Measurements from ENCODE around the gene FBXO38. TPM values are rescaled to one million over a fixed set of nuclear protein-coding genes. Genes with fewer than 3 reads are reported as not detected.

Gene FBXO38
- total RNA-seq, 1 experiment from 2014 or later: 35.8 TPM

DNA sequence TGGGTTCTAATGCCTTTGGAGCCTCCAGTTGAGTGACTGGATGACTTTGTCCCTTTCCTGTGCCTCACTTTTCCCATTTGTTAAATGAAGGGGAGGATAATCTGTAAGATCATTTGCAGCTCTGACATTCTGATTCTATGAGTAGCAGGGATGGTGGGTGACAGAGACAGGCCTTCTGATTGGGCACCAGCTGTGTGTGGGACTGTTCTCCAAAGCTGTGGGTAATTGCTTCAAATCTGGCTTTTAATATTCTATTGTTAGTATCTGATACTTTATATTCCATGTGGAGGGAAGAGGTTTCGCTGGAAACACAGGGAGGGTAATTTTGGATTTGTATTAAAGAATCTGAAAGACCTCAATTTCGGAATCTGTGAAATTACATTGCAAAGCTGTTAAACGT is 102.7 kb downstream of the FBXO38 start (continued):
- TF ChIP-seq AR (CRISPR knock-in tag; IDR thresholded peaks at IDR 0.05) (no peak), ZNF671 (CRISPR knock-in tag; IDR thresholded peaks at IDR 0.05) (no peak), NFATC4 (CRISPR knock-in tag; IDR thresholded peaks at IDR 0.05) (no peak), KAT7 (CRISPR knock-in tag; IDR thresholded peaks at IDR 0.05; ENCODE audit: borderline replicate concordance) (no peak)
- TF ChIP-seq, protein P1, sequence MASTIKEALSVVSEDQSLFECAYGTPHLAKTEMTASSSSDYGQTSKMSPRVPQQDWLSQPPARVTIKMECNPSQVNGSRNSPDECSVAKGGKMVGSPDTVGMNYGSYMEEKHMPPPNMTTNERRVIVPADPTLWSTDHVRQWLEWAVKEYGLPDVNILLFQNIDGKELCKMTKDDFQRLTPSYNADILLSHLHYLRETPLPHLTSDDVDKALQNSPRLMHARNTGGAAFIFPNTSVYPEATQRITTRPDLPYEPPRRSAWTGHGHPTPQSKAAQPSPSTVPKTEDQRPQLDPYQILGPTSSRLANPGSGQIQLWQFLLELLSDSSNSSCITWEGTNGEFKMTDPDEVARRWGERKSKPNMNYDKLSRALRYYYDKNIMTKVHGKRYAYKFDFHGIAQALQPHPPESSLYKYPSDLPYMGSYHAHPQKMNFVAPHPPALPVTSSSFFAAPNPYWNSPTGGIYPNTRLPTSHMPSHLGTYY (CRISPR knock-in tag; IDR thresholded peaks at IDR 0.05): no peak

GRCh38 chr5:148488757-148489156 is 105.0 kb downstream of the FBXO38 start:
- peaks cover 52% of the 10 kb centered on the region for H3K27me3 Mint-ChIP-seq (ENCODE audit: low read depth)
- H3K4me1 Mint-ChIP-seq: peaks cover 4% of the 10 kb centered on the region
- H3K4me3 Mint-ChIP-seq: no peak overlapping the region
- TF ChIP-seq, protein P2, sequence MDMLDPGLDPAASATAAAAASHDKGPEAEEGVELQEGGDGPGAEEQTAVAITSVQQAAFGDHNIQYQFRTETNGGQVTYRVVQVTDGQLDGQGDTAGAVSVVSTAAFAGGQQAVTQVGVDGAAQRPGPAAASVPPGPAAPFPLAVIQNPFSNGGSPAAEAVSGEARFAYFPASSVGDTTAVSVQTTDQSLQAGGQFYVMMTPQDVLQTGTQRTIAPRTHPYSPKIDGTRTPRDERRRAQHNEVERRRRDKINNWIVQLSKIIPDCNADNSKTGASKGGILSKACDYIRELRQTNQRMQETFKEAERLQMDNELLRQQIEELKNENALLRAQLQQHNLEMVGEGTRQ (CRISPR knock-in tag; IDR thresholded peaks at IDR 0.05): no peak
- TF ChIP-seq NFYB (CRISPR knock-in tag; conservative IDR thresholded peaks at IDR 0.05; ENCODE audit: low read depth): no peak
- TF ChIP-seq, protein P3, sequence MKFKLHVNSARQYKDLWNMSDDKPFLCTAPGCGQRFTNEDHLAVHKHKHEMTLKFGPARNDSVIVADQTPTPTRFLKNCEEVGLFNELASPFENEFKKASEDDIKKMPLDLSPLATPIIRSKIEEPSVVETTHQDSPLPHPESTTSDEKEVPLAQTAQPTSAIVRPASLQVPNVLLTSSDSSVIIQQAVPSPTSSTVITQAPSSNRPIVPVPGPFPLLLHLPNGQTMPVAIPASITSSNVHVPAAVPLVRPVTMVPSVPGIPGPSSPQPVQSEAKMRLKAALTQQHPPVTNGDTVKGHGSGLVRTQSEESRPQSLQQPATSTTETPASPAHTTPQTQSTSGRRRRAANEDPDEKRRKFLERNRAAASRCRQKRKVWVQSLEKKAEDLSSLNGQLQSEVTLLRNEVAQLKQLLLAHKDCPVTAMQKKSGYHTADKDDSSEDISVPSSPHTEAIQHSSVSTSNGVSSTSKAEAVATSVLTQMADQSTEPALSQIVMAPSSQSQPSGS (CRISPR knock-in tag; IDR thresholded peaks at IDR 0.05; ENCODE audit: borderline replicate concordance, low read depth): no peak
- TF ChIP-seq E2F5 (CRISPR knock-in tag; IDR thresholded peaks at IDR 0.05): no peak
- no peak for TF ChIP-seq ZNF671 (CRISPR knock-in tag; IDR thresholded peaks at IDR 0.05)
- no peak for TF ChIP-seq HMGXB4 (CRISPR knock-in tag; IDR thresholded peaks at IDR 0.05)
- no peak for TF ChIP-seq ZNF416 (CRISPR knock-in tag; IDR thresholded peaks at IDR 0.05)
- no peak for TF ChIP-seq JAZF1 (CRISPR knock-in tag; IDR thresholded peaks at IDR 0.05)
- no peak for TF ChIP-seq TEAD1 (CRISPR knock-in tag; IDR thresholded peaks at IDR 0.05)
- no peak for TF ChIP-seq E2F4 (CRISPR knock-in tag; IDR thresholded peaks at IDR 0.05; ENCODE audit: borderline replicate concordance, low read depth)
- TF ChIP-seq SP1 (CRISPR knock-in tag; conservative IDR thresholded peaks at IDR 0.05): no peak
- no peak for TF ChIP-seq ZNF396 (CRISPR knock-in tag; IDR thresholded peaks at IDR 0.05; ENCODE audit: borderline replicate concordance)
- TF ChIP-seq, protein P4, sequence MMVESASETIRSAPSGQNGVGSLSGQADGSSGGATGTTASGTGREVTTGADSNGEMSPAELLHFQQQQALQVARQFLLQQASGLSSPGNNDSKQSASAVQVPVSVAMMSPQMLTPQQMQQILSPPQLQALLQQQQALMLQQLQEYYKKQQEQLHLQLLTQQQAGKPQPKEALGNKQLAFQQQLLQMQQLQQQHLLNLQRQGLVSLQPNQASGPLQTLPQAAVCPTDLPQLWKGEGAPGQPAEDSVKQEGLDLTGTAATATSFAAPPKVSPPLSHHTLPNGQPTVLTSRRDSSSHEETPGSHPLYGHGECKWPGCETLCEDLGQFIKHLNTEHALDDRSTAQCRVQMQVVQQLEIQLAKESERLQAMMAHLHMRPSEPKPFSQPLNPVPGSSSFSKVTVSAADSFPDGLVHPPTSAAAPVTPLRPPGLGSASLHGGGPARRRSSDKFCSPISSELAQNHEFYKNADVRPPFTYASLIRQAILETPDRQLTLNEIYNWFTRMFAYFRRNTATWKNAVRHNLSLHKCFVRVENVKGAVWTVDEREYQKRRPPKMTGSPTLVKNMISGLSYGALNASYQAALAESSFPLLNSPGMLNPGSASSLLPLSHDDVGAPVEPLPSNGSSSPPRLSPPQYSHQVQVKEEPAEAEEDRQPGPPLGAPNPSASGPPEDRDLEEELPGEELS (CRISPR knock-in tag; IDR thresholded peaks at IDR 0.05): no peak
- no peak for TF ChIP-seq ZNF317 (CRISPR knock-in tag; IDR thresholded peaks at IDR 0.05; ENCODE audit: borderline replicate concordance, low read depth)
- TF ChIP-seq EMX1 (CRISPR knock-in tag; IDR thresholded peaks at IDR 0.05): no peak
- no peaks in the 10 kb centered on the region for H3K36me3 Mint-ChIP-seq
- H3K9me3 Mint-ChIP-seq: no peaks in the 10 kb centered on the region
- DNase-seq (ENCODE audit: low spot score): no peak
- ATAC-seq: no peak
- H3K27ac Mint-ChIP-seq: no peak overlapping the region
- CTCF ChIA-PET: interaction anchor here (1.4 kb wide), 1 partner anchor 242 kb away, joined by 4 read pairs; no protein-coding TSS in a partner anchor
- POLR2A ChIA-PET: no interaction called here
